ENCODE data around the gene UCN2.
"Not testable (repeated sequence)": the region's sequence is repeated elsewhere in the genome, so short reads cannot be mapped to it uniquely, and the experiment has no call there.

The UCN2 gene

GRCh38 chr3:48561045-48561736 is 2.4 kb downstream of the UCN2 start:
- no peak for DNase-seq (ENCODE audit: low read depth)

- DNase-seq (ENCODE audit: low read depth), result no peak
Measured at GRCh38 chr3:48560648-48561018, 2.9 kb downstream of the UCN2 start.

GRCh38 chr3:48558493-48559134 is 5.0 kb downstream of the UCN2 start:
- no peak for DNase-seq (ENCODE audit: low read depth)

- DNase-seq (ENCODE audit: low read depth), result peak; percentile 98
Measured at GRCh38 chr3:48556796-48557626, 6.6 kb downstream of the UCN2 start, which contains the start of gene PFKFB4. Gene PFKFB4, minus strand, starts transcription at chr3:48556803. Its CDS starts 26 bp downstream, at chr3:48556777.

GRCh38 chr3:48555949-48556795 is 7.4 kb downstream of the UCN2 start:
- DNase-seq (ENCODE audit: low read depth), result no peak

GRCh38 chr3:48555231-48555948 is 8.2 kb downstream of the UCN2 start:
- no peak for DNase-seq (ENCODE audit: low read depth)

- no peak for DNase-seq (ENCODE audit: low read depth)
Measured at GRCh38 chr3:48553886-48554845, 9.4 kb downstream of the UCN2 start.

- DNase-seq (ENCODE audit: low read depth), result no peak
Measured at GRCh38 chr3:48553361-48553760, 10.2 kb downstream of the UCN2 start.

- no peak for DNase-seq (ENCODE audit: low read depth)
Measured at GRCh38 chr3:48552111-48552951, 11.2 kb downstream of the UCN2 start.

GRCh38 chr3:48551651-48552050 is 11.9 kb downstream of the UCN2 start:
- DNase-seq (ENCODE audit: low read depth), result not testable (repeated sequence)

GRCh38 chr3:48548729-48549705 is 14.6 kb downstream of the UCN2 start:
- DNase-seq (ENCODE audit: low read depth), result no peak

GRCh38 chr3:48548126-48548525 is 15.5 kb downstream of the UCN2 start:
- DNase-seq (ENCODE audit: low read depth), result no peak

GRCh38 chr3:48546203-48546829 is 17.3 kb downstream of the UCN2 start:
- DNase-seq (ENCODE audit: low read depth), result no peak

- no peak for DNase-seq (ENCODE audit: low read depth)
Measured at GRCh38 chr3:48544141-48544540, 19.4 kb downstream of the UCN2 start.

GRCh38 chr3:48543271-48543866 is 20.2 kb downstream of the UCN2 start:
- DNase-seq (ENCODE audit: low read depth), result no peak

- DNase-seq (ENCODE audit: low read depth), result no peak
Measured at GRCh38 chr3:48538451-48538850, 25.1 kb downstream of the UCN2 start.

GRCh38 chr3:48536785-48537184 is 26.8 kb downstream of the UCN2 start:
- no peak for DNase-seq (ENCODE audit: low read depth)

All from HS-5 (cell line).